Measurements from ENCODE around the gene LMAN1L.

- TF ChIP-seq EZH2phosphoT487 (IDR thresholded peaks at IDR 0.05; ENCODE audit: low read depth) (no peak), CTCF (IDR thresholded peaks at IDR 0.05; ENCODE audit: low read depth, low read length) (peak; percentile 96)
These were observed 43.8 kb upstream of the LMAN1L start for GRCh38 chr15:74768771-74769342.

All from OCI-LY3 (cell line).